ENCODE measurements around the gene RNF223.
"Not testable (repeated sequence)": the region's sequence is repeated elsewhere in the genome, so short reads cannot be mapped to it uniquely, and the experiment has no call there.

RNF223 gene

DNA sequence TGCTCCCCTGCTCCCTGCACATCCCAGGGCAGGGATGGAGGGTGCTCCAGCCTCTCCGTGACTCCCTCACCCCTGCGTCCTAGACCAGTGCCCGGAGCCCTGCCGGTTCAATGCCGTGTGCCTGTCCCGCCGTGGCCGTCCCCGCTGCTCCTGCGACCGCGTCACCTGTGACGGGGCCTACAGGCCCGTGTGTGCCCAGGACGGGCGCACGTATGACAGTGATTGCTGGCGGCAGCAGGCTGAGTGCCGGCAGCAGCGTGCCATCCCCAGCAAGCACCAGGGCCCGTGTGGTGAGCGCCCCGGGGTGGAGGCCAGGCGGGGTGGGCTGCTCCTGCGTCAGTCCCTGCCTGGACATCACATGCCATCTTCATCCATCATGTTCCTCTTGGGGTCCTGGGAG is 32.2 kb downstream of the RNF223 start:
- no peak for DNase-seq

DNA sequence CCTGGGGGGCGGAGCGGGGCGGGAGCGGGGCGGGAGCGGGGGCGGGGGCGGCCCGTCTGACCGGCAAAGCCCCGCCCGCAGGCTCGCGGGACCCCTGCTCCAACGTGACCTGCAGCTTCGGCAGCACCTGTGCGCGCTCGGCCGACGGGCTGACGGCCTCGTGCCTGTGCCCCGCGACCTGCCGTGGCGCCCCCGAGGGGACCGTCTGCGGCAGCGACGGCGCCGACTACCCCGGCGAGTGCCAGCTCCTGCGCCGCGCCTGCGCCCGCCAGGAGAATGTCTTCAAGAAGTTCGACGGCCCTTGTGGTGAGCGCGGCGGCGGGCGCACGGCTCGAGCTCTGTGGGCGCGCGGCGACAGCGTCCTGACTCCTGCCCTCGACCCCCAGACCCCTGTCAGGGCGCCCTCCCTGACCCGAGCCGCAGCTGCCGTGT is 33.0 kb downstream of the RNF223 start:
- DNase-seq: no peak

DNA sequence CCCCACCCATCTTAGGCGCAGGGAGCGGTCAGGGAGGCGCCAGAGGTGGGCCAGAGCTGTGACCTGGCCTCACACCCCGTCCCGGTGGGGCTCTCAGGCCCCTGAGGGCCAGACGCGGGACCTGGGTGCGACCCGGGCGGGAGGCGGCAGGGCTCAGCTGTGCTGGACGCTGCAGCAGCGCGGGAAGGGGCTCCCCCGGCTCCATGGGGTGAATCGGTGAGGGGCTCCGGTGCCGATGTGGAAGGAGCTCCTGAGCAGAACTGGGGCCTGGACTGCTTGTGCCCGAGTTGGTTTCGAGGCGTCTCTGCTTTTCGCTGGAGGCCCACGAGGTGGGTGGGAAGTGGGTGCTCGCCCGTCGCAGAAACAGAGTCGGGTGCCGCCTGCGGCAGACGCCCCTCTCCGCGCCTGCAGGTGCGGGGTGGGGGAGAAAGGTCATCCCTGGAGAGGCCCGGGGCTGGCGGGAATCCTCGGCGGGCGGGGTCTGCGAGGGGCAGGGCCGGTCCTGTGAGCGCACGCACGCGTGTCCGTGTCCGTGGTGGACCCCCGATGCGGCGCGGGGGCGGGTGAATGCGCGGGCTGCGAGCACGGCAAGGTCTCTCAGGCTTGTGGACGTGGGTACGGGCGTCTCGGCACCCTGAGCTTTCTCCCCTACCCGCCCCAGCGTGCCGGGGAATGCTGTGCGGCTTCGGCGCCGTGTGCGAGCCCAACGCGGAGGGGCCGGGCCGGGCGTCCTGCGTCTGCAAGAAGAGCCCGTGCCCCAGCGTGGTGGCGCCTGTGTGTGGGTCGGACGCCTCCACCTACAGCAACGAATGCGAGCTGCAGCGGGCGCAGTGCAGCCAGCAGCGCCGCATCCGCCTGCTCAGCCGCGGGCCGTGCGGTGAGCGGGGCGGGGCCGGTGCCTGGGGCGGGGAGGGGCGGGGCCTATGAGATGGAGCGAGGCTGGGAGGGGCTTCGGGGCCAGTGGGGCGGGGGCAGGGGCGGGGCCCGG is 33.8 kb downstream of the RNF223 start:
- DNase-seq: no peak

DNA sequence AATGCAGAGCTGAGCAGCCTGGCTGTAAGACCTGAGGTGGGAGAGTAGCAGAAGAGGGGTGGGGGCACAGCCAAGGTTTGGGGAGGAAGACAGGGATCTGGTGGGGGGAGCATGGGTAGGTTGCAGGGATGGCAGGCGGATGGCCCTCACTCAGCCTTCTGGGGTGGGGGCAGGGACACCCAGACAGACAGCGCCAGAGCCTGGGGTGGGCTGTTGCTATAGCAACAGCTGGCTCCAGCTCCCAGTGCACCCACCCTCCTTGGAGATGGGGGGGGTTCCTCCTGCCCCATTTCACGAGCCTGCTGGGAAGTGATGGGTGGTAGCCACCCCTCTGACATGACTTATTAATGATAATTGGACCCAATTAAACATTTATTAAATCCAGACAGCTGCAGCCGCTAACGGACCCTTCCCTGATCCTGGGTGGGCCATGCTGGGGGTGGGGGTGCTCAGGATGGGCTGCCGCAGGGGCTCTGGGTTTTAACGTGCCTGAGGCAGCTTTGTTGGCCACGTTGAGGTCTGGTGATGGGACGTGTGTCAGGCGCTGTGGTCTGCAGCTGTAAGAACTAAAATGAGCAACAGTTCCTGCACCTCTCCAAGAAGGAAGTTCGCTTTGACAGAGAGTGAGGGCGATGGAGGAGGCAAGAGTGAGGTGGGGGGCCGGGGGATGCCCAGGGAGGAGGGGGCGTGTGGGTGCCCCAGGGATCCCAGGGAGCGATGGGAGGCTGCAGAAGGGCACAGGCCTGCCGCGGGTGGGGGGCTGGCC is 34.8 kb downstream of the RNF223 start:
- no peak for DNase-seq

DNA sequence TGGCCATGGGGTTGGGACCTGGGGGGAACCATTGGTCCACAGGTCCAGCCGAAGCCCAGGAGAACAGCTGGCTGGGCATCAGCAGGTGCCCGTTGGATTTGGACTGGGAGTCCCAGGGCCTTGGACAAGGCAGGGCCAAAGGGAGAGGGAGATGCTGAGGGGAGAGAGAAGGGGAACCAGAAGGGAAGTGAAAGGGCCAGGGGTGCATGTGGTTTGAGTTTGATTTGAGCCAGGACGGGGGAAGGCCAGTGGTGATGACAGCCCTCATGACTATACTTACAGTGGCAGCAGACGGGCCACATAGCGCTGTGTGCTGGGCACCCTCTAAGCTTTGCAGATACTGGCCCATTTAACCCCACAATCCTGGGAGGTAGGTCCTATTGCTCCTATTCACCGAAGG is 35.4 kb downstream of the RNF223 start:
- no peak for DNase-seq

DNA sequence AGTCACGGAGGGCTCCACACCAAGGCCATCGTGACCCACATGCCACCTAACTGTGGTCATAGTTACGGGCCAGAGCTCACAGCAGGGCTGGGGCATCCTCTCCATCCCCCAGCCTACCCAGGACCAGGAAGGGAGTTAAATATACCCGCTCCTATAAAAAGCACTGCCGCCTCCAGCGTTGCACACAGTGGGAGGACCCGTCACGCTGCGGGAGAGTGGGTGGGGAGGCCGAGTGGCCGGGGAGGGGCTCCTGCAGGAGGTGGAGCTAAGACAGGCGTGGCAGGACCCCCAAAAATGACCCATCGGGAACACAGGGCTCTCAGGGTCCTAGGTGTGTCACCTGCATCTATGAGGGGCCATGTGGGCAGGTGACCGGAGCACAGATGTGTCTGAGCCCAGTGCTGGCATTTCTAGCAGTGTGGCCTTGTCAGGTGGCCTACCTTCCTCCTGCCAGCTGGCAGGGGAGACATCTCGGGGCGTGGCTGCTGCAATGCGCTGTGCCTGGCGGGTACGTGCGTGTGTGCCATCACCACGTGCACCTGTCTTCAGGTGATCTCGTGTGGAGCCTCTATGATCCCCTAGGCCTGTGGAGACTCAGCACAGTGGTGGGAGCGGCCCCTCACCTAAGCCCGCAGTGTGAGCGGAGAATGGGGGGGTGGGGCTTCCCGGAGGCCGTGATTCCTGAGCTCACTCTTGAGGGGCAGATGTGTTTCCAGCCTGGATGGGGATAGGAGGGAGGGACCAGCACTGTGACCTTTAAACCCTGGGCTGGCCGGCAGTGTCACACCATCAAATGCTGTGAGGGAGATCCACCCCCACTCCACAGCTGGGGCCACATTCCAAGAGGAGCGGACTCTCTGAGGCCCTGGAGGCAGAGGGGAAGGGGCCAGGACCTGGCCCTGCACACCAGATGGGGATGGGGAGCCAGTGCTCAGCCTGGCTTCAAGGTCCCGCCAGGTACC is 36.5 kb downstream of the RNF223 start:
- no peak for DNase-seq

DNA sequence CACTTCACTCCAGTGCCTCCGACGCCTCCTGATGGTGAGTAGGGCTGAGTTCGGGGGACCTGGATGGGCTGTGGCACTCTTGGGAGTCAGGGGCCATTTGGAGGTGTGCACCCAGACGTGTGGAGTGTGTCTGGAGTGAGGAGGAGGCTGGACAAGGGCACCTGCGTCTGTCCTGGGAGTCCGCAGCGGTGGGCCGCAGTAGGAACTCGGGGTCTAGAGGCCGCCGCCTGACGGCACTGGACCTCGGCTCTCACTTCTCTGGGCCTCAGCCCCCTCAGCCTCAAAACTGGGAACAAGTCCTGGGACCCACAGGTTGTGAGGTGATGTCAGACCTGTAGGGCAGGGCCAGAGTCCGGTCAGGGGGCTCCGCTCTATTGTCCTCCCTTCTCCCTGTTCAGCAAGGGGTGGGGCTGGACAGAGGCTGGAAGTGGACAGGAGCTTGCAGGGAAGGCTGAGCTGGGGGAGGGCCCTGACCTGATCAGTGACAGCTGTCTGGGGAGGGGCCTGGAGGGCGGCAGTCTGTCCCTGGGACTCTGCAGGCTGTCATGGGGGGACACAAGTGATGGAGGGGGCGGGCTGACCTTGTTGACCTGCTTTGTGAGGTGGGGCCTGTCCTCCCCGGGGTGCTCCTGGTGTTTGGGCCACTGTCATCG is 38.7 kb downstream of the RNF223 start:
- DNase-seq: no peak

DNA sequence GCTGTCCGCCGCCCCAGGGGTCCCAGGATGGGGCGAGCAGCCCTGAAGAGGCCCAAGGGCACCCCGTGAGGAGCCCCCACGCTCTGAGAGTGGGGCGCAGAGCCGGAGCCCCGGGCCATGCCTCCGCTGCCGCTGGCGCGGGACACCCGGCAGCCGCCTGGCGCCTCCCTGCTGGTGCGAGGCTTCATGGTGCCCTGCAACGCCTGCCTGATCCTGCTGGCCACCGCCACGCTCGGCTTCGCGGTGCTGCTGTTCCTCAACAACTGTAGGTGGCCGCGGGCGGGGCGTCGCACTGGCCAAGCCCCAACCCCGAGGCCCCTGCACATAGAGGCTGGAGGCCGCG is 39.7 kb downstream of the RNF223 start:
- no peak for DNase-seq

DNA sequence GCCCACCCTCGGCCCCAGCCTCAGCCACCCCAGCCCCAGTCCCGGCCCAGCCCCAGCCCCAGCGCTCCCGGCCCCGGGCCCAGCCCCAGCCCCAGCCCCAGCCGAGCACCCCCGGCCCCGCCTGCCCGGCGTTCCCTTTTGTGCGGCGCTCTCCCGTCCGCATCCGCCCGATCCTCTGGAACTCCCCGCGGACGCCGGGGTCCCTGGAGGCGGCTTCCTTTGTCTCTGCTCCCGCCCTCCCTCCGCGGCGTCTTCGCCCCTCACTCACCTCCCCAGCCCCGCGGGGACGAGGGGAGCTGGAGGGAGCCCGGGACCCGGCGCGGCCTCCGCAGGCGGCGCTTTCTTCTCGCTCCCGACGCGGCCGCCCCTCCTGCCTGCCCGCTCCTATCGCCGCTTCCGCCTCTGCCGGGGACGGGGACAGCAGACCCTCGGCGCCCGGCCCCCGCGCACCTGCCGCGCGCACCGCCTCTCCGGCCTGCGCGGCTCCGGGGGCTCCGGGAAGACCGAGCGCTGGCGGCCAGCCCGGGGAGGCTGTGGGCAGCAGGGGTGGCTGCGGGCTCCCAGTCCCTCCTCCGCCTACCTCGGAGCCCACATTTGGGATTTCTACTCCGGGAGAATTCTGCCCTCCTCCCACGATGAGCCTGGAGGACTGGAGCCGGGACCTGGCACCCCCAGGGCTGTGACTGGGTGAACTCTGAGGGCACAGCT is 40.2 kb downstream of the RNF223 start:
- DNase-seq: no peak

DNA sequence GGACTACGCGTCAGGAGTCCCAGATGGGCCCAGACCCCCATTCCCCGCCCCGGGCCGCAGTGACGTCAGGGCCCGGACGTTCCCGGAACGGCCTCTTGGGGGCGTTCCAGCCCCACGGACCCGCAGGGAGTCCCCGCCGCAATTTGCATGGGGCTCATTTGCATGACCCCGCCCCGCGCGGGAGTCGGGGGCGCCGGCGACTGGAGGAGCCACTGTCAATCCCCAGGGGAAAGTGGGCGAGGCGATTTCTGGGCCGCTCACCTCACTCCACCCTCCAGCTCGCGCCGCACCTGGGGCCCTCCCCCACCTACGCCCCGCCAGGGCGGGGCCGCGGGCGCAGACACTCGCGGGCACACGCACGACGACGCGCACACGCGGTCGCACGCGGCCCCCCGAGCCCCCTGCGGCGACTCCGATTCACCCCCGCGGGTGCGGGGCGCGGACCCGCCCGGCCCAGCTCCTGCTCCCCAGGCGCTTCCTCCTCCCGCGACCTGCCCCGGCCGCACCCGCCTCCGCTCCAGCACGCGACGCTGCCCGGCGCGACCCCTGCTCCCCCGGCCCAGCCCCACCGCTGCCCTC is 41.0 kb downstream of the RNF223 start:
- DNase-seq: peak; percentile 51

DNA sequence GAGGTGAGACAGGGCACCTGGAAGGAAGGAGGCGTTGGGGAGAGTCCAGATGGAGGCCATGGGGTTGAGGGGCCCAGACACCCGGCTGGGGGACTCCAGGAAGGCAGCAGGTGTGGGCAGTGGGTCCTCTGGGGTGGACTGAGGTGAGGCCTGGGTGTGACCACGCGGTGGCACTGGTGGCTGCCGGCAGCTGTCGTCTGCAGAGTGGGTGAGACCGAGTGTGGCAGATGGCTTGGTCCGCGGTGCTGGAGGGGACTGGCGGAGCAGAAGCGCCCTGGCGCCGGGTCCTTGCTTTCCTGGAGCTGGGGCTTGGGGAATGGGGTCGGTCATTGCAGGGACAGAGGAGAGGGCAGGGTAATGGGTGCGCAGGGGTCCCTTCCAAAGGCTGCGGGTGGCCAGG is 41.7 kb downstream of the RNF223 start:
- no peak for DNase-seq

DNA sequence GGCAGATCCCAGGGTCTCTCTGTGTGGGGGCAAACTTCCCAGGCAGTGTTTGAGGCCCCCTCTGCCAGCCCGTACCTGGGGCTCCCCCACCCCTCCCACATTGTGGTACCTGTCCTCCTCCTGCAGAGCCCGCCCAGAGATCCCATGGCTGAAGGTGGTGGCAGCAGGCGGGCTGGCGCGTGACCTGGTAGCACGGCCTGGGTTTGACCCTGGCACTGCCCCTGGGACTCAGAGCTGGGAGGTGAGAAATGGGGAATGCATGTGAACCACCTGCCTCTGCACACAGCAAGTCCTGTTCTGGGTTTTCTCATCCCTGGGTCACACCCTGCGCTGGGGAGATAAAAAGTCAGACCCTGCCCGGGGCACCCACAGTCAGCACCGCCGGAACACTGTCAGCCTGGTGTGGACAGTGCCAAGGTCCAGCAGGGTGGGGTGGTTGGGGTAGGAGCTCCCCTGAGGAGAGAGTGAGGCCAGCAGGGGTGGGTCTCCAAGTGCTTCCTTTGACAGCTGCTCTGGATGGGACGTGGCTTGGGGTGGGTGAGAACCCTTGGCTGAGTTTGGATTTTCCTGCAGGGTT is 42.4 kb downstream of the RNF223 start:
- no peak for DNase-seq

DNA sequence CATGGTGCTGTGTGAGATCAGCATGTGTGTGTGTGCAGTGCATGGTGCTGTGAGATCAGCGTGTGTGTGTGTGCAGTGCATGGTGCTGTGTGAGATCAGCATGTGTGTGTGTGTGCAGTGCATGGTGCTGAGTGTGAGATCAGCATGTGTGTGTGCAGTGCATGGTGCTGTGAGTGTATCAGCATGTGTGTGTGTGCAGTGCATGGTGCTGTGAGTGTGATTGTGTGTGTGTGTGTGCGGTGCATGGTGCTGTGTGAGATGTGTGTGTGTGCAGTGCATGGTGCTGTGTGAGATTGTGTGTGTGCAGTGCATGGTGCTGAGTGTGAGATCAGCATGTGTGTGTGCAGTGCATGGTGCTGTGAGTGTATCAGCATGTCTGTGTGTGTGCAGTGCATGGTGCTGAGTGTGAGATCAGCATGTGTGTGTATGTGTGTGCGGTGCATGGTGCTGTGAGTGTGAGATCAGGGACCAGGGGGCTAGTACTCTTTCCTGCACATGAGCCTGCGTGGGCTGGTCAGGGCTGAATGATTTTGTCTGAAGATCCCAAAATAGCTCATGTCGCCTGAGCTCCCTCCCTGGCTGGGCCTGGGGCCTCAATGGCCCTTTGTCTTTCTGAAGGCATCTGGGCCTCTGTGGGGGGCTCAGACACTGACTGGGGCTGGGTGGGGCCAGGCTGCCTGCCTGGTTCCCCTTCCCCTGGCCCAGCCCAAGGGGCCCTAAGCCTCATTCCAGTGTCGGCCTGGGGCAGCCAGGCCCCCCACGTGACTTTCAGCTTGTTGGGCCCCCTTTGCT is 43.0 kb downstream of the RNF223 start:
- DNase-seq: not testable (repeated sequence)

DNA sequence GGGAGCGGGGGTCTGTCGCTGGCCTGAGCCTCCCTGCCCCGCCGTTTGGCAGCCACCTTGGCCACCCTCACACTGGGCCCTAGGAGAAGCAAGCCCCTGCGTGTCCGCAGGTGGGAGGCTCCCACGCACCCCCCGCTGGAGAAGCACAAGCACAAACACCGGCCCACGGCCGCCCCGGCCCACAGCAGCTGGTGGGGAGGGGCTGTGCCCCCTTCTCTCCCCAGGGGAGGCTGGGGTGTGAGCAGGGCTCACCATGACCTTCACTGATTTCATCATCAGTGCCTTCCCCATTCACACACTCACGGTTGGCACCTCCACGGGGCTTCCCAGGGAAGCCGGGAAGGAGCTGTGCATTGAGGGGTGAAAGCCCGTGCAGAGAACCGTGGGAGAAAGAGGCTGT is 46.3 kb downstream of the RNF223 start:
- no peak for DNase-seq

DNA sequence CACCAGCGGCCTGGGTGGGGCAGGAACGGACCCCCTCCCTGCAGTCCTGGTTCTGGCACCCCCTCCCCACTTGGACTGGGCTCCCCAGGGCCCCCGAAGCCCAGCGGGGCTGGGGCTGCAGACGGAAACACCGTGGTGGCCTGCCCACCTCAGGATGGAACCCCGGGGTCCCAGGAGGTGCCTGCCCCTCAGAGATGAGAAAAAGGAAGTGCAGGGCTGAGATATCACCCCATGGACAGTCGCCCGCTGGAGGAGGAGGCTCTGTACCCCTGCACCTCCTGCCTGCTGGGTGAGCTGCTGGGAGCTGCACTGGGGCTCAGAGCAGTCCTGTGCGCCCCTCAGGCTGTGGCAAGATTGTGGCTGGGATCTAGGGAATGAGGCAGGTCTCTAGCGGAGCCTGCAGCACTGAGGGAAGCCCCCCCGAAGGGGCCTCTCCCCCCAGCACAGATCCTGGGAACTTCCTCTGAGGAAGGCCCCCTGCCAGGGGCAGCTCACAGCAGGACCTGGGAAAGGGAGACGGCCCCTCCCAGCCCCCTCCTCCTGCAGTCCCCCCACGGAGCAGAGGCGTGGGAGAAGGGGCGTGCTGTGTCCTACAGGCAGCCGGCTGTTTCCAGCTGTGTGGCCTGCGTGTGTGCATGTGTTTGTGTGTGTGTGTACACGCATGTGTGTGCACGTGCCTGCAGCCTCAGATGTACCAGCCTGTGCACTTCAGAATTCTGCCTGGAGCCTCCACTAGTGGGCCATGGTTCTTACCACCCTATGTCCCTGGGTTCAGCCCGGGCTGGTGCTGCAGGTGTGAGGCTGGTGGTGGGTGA is 47.3 kb downstream of the RNF223 start:
- no peak for DNase-seq

DNA sequence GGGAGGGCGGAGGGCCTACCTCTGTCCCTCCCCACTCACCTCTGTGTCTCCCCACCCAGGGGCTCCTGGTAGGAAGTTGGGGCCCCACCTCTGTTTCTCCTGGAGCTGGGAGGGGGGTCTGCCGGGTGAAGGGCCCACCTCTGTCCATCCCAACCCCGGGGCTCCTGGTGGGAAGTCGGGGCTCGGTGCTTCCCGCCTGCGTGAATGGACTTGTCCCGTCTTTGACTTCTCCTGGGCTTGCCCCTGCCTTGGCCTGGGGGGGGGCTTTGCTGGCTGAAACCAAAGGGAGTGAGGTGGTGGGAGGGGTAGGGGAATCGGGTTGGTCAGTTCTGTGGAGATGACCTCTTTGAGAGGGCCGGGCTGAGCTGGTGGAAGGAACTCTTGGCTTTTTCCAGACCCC is 48.4 kb downstream of the RNF223 start:
- no peak for DNase-seq

DNA sequence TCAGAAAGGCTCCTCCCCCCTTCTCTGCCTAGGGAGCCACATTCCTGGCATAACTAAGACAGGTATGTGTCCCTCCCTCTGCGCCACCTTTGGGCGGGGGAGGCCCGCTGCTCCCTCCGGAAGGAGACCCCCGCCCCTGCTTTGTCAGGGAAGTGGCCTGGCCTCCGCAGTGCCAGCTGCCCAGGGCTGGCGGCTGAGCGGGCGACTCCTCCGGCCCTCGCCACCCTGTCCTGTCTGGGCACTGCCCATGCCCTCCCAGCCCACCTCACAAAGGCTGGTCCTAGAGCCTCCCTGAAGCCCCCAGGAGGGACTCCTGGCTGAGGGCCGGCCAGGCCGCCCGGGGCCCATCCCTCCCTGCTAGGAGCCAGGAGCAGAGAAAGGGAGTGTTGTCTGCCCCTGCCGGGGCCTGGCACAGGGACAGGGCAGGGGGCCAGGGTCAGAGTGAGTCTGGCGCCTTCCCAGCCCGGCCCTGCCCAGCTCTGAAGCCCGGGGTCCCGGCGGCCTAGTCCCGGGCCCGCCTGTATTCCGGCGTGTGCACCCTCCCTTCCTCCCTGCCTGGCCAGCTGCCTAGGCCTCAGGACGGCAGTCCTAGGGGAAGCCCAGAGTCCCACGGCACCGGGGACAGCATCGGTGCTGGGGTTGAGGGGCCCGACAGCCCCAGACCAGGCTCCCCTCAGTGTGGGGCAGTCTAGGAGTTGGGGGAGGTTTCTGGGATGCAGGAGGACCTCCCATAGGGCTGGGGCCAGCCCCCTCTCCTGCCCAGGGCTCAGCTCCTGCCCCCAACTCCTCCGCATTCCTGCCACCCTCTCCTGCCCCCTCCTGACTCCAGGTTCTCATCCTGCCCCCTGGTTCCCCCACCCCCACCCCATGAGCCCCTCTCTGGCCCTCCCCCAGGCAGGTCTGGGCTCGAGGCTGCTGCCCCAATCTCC is 49.1 kb downstream of the RNF223 start:
- DNase-seq: no peak

DNA sequence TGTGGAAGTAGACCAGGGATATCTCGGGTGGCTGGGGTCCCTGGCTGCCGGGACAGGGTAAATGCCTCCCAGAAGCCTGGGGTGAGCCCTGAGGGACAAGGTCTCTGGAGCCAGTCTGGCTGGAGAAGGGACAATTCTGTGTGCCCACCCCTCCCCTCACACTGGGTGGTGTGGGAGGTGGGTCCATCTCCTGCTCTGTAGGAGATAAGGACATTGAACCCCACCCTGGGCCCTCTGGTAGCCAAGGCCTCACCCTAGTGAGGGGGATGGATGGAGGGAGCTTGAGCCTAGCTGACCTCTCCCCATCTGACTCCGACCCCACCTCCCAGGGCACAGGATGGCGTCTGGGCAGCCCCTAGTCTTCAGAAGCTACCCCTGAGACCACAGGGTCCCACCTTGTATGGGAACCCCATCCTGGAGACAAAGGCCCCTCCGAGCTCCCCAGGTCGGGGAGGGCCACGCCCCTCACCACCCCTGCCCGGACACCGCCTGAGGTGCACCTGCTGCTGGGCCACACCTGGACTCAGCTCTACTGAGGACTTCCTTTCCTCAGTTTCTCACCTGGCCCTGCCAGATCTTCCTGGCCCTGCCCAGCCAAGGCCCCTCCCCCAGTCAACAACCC is 49.8 kb downstream of the RNF223 start:
- no peak for DNase-seq

Data from NCI-H1417 treated with DMSO at 0.1 percent for 48 hours (cell line).